ENCODE measurements around the gene ADGRV1. TPM values are rescaled to one million over a fixed set of nuclear protein-coding genes. Genes with fewer than 3 reads are reported as not detected.
A peak's percentile ranks its signal among the peaks of the same experiment; 100 is the strongest.

ADGRV1 gene
- total RNA-seq, 2 donors from 2014 or later, result 97.6 to 117 TPM

DNA sequence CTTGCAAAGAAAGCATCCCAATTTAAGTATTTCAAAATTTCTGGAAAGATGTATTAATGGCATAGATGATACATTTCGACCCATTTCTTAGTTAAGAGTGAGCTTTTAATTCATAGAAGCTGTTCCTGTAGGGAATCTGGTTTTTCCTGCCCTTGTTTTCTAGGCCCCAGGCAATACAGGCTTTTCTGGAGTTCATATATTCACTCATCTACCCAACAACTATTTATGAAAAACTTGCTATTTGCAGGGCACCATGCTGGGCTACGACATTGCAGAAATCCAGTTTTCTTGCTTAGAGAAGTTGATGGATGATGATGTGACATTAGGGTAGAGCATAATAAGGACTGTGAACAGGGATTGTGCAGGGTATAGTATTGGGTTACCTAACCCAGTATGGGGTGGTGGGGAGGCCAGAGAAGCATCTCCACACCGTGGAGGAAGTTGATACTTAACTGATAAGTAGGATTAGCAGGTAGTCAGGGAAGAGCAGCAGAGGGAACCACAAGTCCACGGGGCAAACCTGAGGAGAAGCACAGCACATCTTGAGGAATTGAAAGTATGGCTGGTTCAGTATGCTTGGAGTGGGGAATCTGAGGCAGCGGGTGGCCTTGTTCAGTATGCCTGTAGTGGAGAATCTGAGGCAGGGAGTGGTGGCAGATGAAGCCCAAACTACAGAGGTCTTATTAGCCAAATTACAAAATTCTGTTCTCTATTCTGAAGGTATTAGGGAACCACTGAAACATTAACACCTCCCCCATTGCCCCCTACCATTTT lies 577.1 kb downstream of the ADGRV1 start:
- peaks cover 21% of the 10 kb centered on the region for H3K4me1 Mint-ChIP-seq
- no peak for DNase-seq
- H3K9me3 ChIP-seq (ENCODE audit: control insufficient read depth, low read length), result no peaks in the 10 kb centered on the region
- H3K27ac ChIP-seq (ENCODE audit: low read depth, low read length), result no peak overlapping the region
- TF ChIP-seq, protein P1, sequence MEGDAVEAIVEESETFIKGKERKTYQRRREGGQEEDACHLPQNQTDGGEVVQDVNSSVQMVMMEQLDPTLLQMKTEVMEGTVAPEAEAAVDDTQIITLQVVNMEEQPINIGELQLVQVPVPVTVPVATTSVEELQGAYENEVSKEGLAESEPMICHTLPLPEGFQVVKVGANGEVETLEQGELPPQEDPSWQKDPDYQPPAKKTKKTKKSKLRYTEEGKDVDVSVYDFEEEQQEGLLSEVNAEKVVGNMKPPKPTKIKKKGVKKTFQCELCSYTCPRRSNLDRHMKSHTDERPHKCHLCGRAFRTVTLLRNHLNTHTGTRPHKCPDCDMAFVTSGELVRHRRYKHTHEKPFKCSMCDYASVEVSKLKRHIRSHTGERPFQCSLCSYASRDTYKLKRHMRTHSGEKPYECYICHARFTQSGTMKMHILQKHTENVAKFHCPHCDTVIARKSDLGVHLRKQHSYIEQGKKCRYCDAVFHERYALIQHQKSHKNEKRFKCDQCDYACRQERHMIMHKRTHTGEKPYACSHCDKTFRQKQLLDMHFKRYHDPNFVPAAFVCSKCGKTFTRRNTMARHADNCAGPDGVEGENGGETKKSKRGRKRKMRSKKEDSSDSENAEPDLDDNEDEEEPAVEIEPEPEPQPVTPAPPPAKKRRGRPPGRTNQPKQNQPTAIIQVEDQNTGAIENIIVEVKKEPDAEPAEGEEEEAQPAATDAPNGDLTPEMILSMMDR (conservative IDR thresholded peaks at IDR 0.05), result no peak
- H3K36me3 ChIP-seq (ENCODE audit: control insufficient read depth, insufficient read depth, low read length), result no peaks in the 10 kb centered on the region
- peaks cover 4% of the 10 kb centered on the region for H3K4me1 ChIP-seq (ENCODE audit: control insufficient read depth, insufficient read depth, low read length)
- no peaks in the 10 kb centered on the region for H3K27me3 ChIP-seq (ENCODE audit: control insufficient read depth, insufficient read depth, low read length, poor library complexity, severe bottlenecking)
- no peak overlapping the region for H3K4me3 Mint-ChIP-seq
- H3K27me3 Mint-ChIP-seq (ENCODE audit: insufficient read depth), result no peaks in the 10 kb centered on the region
- no peaks in the 10 kb centered on the region for H3K9me3 Mint-ChIP-seq
- H3K36me3 Mint-ChIP-seq (ENCODE audit: low read depth), result peaks cover 14% of the 10 kb centered on the region
- WGBS, 2 experiments (ENCODE audit: insufficient coverage in 1 of 2, insufficient read length in 1 of 2), result 76 to 77% methylated on average over 2 to 5 of the region's 5 CpGs
- no peak overlapping the region for H3K9ac ChIP-seq (ENCODE audit: extremely low read depth, low read length, poor library complexity, severe bottlenecking)
- H3K27ac Mint-ChIP-seq, result peak overlapping the region; percentile 53
- no peak overlapping the region for H3K4me3 ChIP-seq (ENCODE audit: low read length)

DNA sequence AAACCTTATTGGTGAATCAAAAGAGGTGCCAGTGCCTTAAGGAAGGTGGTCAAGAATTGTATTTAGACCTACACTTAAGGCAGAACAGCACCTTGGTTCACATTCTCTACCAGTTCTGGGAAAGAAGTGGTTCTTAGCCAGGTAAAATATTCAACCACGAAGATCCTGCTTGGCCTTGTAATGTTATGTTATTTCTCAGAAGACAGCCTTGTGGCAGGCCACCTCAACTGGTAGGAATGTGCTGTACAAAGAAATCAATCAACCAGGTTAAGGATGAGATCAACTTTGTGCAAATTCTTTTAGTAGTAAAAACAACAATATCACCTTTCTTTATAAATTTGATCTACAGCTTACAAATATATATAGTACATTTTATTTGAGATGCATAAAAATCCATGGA lies 577.7 kb downstream of the ADGRV1 start:
- Mint-ChIP-seq H3K27ac (no peak overlapping the region), H3K4me1 (peaks cover 23% of the 10 kb centered on the region), H3K9me3 (no peaks in the 10 kb centered on the region), H3K4me3 (no peak overlapping the region), H3K27me3 (ENCODE audit: insufficient read depth) (no peaks in the 10 kb centered on the region), H3K36me3 (ENCODE audit: low read depth) (peaks cover 12% of the 10 kb centered on the region)
- TF ChIP-seq, protein P1 (conservative IDR thresholded peaks at IDR 0.05), result peak; percentile 22
- H3K9me3 ChIP-seq (ENCODE audit: control insufficient read depth, low read length), result no peaks in the 10 kb centered on the region
- WGBS, 2 experiments (ENCODE audit: insufficient coverage in 1 of 2, insufficient read length in 1 of 2), result 83 to 88% methylated on average over 1 of the region's 1 CpG
- H3K4me3 ChIP-seq (ENCODE audit: low read length), result no peak overlapping the region
- H3K9ac ChIP-seq (ENCODE audit: extremely low read depth, low read length, poor library complexity, severe bottlenecking), result no peak overlapping the region
- no peak for DNase-seq
- H3K4me1 ChIP-seq (ENCODE audit: control insufficient read depth, insufficient read depth, low read length), result peaks cover 7% of the 10 kb centered on the region
- H3K36me3 ChIP-seq (ENCODE audit: control insufficient read depth, insufficient read depth, low read length), result no peaks in the 10 kb centered on the region
- H3K27me3 ChIP-seq (ENCODE audit: control insufficient read depth, insufficient read depth, low read length, poor library complexity, severe bottlenecking), result no peaks in the 10 kb centered on the region
- no peak overlapping the region for H3K27ac ChIP-seq (ENCODE audit: low read depth, low read length)

DNA sequence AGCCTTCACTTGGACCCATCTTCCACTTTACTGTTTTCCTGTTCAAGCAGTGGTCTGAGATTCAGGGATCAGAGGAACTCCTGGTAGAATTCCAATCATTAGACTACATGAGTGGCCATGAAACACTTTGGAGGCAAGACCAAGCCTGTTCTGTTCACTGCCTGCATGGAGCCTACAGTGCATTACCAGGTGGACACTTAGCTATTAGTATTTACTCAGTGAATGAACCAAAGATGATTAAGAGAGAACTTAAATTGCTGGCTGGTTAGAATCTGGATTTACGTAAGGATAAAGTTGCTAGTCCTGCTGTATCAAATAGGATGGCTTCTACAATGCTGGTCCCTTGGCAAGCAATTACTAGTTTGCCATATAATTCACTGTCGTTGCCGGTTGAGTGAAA lies 579.0 kb downstream of the ADGRV1 start:
- Histone ChIP-seq H3K4me1 (ENCODE audit: control insufficient read depth, insufficient read depth, low read length) (peaks cover 12% of the 10 kb centered on the region), H3K9me3 (ENCODE audit: control insufficient read depth, low read length) (no peaks in the 10 kb centered on the region), H3K9ac (ENCODE audit: extremely low read depth, low read length, poor library complexity, severe bottlenecking) (no peak overlapping the region), H3K27ac (ENCODE audit: low read depth, low read length) (no peak overlapping the region), H3K36me3 (ENCODE audit: control insufficient read depth, insufficient read depth, low read length) (no peaks in the 10 kb centered on the region), H3K4me3 (ENCODE audit: low read length) (no peak overlapping the region), H3K27me3 (ENCODE audit: control insufficient read depth, insufficient read depth, low read length, poor library complexity, severe bottlenecking) (no peaks in the 10 kb centered on the region)
- Mint-ChIP-seq H3K4me3 (no peak overlapping the region), H3K27ac (no peak overlapping the region), H3K4me1 (peaks cover 36% of the 10 kb centered on the region), H3K36me3 (ENCODE audit: low read depth) (peaks cover 8% of the 10 kb centered on the region), H3K9me3 (no peaks in the 10 kb centered on the region), H3K27me3 (ENCODE audit: insufficient read depth) (no peaks in the 10 kb centered on the region)
- TF ChIP-seq, protein P1 (conservative IDR thresholded peaks at IDR 0.05), result no peak
- WGBS, 2 experiments (ENCODE audit: insufficient coverage in 1 of 2, insufficient read length in 1 of 2), result 94 to 99% methylated on average over 1 to 3 of the region's 3 CpGs
- no peak for DNase-seq

Data from endodermal cell (in vitro differentiated cells).